HG03575 (cell line): ENCODE results near the gene SEMA3D.

Experiments used
- ATAC-seq: cut with Tn5 transposase; IDR thresholded peaks from one replicate; pipeline ENCODE4 v1.9.1; 2021; ENCODE audit not compliant: unreplicated experiment, insufficient number of reproducible peaks, low FRiP score; ENCODE audit errors: extremely low read depth

SEMA3D gene

DNA sequence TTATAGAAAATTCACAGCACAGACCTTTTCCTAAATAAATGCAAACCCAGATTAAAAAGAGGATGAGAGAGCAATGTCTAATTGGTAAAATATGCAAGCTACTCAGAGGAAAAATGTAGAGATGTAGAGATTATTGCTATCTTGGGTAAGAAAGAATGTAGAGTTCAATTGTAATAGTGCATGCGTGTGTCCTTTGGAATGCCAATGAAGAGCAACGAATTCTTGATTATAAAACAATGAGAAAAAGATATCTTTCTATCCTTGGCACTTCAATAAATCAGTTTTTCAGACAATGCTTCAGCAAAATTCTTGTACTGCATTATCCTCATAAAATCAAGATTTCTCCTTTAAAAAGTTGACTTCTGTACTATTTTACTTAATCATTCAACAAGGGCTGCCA is 50.9 kb downstream of the SEMA3D start:
- no peak for ATAC-seq

DNA sequence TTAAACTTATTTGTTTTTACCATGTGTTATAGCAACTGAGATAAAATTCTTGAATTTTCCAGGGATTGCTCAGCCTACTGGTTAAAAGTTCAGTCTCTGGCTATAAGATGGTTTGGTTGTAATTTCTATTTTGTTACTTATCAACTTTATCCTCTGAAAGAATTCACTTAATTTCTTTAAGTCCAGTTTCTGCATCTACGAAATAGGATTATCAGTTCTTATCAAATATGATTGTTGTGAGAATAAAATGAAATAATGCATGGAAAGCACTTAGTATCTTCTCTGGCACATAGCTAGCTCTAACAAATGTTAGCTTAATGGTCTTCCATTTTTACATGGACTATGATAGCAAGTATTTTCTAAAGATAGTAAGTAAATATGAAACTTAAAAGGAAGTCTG is 53.3 kb downstream of the SEMA3D start:
- no peak for ATAC-seq

DNA sequence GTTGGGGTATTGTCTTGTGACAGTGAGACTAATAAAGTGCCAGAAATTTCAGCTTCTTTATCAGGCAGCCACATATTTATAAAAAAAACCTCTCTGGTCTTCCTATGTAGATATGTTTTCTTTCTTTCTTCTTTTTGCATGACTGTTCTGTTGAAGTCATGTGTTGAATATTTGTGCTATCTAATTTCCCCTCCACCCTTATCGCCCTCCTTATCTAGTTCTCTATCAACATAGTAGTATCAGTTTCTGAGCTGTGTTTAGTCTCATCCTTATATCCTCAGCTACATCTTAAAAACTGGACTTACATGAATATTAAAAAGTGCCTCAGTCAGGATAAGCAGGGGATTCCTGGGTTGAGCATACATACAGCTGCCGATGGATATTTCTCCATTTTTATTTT is 53.9 kb downstream of the SEMA3D start:
- no peak for ATAC-seq

DNA sequence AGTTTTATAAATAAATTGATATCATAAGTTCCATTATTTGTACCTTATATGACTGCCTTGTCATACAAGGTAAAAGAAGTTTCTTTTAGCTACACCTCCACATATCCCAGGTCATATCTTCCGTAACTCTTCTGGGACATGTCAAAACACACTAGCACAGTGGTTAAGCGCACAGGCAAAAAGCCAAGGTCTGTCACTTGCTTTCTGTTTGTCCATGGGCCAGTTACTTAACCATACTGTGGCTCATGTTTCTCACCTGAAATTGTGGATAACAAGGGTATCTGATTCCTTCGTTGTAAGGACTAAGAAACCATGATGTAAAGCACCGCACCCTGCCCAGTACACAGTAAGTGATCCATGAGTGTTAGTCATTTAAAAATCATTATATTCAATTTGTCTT is 56.2 kb downstream of the SEMA3D start:
- no peak for ATAC-seq

DNA sequence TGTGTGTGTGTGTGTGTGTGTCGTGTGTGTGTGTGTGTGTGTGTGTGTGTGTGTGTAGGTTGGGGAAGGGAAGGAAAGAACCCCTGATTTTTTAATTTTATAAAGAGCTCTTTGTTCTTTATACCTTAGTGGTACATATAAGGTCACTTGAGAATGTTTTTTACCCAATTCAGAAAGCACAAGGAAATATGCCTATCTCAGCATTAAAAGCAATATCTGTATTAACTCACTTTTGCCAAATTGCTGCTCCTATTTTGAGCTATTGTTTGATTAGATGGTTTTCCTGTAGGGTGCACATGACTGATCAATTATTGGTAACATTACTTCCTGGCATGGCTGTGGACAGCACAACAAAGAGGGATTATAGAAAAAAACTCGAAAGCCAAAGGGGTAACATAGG is 60.5 kb downstream of the SEMA3D start:
- no peak for ATAC-seq

DNA sequence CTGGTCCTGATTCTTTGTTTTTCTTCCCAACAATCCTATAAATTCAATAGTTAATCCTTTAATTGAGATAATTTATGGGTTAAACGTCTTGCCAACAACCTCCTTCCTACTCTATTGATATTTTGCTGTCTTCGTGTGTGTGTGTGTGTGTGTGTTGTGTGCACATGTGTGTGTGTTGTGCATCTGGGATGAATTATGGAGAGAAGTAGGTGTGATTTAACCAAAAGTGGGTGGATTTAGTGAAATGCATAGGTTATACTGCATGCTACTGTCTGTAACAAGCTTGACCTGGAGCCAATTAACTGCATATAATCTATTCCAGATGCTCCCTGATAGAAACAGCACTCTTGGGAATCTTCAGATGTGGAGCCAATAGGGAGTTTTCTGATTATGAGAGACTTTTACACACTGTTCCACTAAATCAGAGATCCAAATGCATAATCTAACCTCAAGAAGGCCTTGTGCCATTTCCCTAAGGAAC is 61.2 kb downstream of the SEMA3D start:
- no peak for ATAC-seq

DNA sequence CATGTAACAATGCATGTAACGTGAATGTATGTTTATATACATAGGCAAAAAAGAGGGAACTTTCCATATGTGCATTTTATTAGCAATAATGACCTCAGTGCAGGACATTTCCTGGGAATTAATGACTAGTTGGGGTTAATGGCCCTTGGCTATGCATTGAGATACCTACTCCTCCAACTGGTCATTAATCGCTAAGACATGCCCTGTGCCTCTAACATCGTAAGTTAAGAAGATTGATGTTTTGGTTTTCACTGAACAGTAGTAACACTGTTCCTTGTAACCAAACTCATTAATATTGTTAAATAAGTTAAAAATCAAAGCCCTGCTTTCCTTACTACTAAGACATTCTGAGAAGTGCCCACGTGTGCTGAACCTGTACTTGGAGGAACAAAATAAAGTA is 61.7 kb downstream of the SEMA3D start:
- no peak for ATAC-seq

DNA sequence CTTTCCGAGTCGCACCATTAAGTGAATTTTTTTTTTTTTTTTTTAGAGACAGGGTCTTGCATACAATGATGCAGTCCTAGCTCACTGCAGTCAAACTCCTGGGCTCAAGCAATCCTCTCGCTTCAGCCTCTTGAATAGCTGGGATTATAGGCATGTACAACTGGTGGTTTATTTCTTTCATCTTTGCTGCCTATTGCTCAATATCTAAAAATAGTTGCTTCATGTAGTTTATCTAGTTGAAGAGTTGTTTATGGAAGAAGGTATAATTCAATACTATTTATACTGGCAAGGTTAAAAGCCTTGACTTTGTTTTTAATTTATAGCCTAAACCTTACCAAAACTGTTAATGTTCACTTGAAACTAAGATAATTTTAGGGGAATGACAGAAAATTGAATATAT is 66.9 kb downstream of the SEMA3D start:
- ATAC-seq = no peak

DNA sequence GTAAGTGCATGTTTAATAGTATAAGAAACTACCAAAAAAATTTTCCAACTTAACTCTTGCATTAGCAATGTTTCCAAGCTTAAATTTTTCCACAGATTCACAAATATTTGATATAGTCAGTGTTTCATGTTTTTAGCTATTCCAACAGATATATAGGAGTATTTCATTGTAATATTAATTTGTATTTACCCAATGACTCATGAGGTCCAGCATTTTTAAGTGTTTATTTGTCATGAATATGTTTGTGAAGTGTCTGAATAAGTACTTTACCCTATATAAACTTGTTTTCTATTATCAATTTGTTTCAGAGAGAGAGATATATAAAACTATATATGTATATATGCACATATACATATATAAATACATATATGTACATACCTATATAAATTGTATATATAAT is 71.0 kb downstream of the SEMA3D start:
- ATAC-seq = no peak

DNA sequence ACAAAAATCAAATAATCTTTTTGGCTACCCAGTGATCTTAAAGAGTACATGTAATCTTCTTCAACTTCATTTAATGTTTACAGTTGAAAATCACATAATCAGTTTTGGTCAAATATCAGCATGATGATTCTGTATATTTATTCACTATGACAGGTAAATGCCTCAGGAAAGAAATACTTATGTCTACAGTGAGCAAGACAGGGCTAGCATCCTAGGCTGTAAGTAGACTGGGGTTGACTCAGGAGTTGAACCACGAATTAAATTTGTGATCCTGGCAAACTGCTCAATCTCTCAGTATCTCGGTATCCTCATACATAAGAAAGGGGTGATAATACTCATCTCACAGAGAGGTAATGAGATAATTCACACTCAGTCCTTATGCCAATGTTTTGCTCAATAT is 71.8 kb downstream of the SEMA3D start:
- no peak for ATAC-seq

DNA sequence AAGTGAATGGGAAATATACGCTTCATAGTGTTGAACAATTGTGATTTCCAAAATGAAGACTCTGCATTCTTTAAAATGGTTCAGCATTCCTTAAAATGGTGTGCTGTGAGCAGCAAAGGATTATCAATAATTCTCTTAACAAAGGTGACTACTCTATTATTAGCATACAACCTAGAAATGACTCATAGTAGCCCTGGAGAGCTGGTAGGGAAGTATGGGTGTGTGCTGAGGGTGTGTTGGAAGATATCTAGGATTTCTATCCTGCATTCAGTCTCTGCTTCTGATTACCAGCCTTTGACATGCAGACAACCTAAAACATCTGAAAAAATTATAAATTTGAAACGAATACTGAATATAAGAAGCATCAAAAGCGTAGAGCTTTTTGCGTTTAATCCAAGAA is 72.5 kb downstream of the SEMA3D start:
- no peak for ATAC-seq

DNA sequence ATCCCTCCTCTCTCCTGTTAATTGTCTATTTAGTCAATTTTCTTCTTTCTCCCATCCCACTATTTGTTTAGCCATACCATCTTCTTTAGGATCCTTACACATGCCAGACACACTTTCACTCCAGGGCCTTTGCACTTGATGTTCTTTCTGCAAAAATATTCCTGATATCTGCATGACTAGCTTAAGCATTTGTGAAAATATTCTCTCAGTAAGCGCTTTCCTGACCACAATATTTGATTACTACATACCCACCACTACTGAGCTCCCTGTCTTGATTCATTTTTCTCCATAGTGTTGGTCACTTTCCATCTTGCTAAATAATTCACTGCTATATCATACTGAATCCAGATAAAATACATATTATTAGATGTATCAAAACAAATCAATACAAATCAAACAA is 75.1 kb downstream of the SEMA3D start:
- no peak for ATAC-seq

DNA sequence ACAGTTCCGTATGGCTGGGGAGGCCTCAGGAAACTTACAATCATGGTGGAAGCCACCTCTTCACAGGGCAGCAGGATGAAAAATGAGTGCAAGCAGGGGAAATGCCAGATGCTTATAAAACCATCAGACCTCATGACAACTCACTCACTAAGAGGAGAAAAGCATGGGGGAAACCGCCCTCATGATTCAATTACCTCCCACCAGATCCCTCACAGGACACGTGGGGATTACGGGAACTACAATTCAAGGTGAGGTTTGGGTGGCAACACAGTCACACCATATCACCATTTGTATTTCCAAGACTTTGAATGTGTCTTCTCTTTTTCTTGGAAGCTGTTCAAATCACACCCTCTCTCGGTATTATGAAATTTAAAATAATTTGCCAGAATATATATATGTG is 80.1 kb downstream of the SEMA3D start:
- ATAC-seq = no peak

DNA sequence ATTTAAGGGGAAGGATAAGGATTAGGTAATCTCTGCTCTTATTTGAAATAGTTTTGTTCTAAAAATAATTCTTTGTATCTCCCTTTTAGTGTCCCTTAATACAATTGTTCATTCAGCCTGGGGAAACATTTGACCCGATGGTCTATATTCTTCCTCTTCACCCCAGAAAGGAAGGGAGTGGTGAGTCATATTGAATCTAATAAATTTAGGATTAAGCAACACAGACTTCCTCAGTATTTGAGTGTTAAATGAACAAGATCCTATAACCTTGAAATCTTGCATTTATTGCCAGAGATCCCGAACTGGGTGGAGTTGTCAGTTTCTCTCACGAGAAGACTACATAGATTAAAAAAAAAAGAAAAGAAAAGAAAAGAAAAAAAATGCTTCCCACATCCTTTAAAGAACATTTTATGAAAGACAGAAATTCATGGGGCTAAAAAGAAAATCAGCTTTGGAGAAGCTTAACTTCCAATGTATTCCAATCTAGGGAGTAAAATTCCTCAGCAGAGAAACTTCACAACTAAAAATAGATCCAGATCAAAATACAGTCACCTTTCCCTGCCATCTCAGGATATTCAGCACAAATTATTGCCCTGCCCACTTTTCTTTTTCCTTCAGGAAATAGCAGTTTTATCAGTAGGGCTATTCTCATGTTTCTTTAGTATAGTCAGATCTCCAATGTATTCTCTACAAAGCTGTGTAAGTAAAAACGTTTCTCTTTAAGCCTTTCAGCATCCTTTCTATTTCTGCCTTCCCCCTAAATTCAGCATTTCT is 82.2 kb downstream of the SEMA3D start:
- ATAC-seq = no peak

DNA sequence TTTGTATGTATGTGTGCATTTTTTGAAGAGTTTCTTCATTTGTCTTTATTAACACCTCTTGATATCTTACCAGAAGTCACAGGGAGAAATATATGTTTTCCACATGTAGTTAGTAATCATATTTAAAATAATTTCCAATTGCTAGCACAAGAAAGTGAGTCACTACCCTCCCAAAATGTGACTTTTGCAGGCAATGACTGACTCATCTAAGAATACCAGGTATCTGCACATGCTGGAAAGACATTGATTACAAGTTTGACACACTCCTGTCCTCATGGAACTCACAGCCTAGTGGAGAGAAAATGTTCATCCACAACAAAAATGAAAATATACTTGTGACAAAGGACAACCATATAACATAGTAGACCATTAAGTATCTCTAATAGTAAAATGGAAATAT is 82.9 kb downstream of the SEMA3D start:
- ATAC-seq = no peak

DNA sequence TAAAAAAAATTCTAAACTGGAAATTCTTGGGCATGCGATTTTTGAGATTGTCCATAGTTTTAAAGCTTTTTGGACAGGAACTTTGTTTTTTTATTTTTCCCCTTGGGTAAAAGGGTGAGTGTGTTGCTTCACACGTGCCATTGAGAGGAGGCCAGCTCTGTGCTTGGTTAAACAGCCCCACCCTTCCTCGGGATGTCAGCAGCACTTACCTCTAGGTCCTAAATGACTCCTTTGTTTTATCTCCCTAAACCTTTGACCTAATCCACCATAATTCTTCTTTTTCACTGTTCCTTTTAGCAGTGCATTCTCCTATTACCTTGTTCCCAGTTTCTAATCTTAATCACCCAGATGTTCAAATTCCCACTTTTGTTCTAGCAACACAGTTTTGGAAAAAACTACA is 83.5 kb downstream of the SEMA3D start:
- ATAC-seq = no peak

DNA sequence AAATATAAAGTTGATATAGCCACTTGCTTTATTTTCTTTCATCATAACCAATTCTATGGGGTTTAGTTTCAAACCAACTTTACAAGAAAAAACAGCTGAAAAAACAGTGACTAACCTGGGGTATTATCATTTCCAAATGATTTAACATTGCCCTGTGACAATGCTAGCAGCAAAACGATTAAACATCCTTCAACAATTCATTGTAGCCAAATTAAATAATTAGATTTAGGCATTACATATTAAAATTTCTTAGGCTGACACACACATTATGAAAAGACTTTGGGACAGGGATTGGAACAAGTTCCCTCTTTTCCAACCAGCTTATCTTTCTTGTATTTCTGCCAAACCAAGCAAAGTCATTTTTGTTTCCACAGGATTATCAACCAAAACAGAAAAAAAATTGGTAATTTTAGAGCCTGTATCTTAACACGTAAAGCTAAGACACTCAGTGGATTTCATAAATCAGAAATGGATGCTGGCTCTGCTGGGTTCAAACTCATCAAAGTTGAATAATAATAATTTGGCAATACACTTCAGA is 84.0 kb downstream of the SEMA3D start:
- ATAC-seq = no peak

DNA sequence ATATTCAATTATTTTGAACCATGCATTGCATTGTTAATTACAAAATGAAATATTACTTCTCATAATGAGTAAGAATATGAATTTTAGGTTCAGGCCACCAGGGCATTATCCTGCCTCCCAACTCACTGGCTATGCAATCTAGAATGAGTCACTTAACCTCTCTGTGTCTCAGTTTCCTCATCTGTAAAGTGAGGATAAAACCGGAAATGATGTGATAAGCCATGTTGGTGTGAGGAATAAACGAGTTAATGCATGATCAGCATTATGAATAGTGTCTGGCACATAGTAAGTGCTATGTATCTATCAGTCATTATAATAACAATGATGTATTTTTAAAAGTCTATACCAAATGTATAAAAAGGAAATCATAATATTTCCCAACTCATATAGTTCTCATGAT is 85.5 kb downstream of the SEMA3D start:
- no peak for ATAC-seq

DNA sequence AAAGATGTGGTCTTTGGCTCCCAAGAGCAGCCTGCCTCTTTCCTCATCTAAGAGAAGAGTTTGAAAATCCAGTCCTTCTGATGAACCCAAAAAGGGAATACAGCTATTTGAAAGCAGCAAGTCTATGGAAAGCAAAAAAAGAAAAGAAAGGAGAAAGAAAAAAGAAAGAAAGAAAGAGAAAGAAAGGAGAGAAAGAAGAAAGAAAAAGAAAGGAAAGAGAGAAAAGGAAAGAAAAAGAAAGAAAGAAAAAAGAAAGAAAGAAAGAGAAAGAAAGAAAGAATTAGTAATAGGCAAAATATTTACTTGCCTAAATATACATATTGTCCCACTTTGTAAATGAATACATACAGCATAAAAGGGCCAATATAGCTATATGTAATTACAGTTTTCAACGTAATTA is 89.0 kb downstream of the SEMA3D start:
- no peak for ATAC-seq

DNA sequence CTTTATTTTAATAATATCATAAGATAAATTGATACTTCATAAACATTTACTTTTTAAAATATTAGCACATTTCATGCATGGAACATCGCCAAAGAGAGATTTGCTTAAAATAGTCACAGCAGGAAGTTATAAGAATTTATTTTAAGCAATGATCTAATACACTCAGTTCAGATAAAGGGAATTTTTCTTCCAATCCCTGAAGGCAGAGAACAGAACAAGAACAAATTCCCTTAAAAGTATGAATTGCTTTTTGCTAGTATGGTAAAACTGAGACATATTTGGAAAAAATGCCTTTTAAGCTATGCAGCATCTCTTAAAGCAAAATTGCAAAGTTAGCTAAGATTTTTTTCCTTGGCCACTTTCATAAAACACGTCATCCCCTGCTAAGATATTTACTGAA is 91.0 kb downstream of the SEMA3D start:
- ATAC-seq = no peak

DNA sequence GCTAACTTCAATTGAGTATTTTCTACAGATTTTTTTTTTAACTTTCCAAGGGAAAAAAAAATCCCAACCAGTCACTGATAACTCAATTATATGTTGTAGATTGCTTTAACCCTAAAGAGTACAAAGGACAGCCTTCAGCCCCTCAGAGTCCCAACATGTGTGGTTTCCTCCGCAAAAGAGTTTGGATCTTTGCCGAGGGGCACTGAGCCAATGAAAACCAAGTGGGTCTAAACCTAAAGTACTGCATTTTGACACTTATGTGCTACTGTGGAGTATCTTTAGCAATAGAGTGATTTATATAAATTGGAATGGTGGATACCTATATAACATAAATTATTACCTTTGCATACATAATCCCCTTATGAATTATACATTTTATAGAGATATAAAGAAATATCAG is 91.5 kb downstream of the SEMA3D start:
- no peak for ATAC-seq
